ENCODE data around the gene TMC7.

- TF ChIP-seq CTCF (IDR thresholded peaks at IDR 0.05; ENCODE audit: insufficient read depth, low read length, poor library complexity, severe bottlenecking) (no peak), EZH2phosphoT487 (conservative IDR thresholded peaks at IDR 0.05; ENCODE audit: low read length) (no peak)
These were observed 33.1 kb upstream of the TMC7 start for GRCh38 chr16:18950469-18951185.

Data from SU-DHL-6 (cell line).